ENCODE data around the gene PFKL.

DNA sequence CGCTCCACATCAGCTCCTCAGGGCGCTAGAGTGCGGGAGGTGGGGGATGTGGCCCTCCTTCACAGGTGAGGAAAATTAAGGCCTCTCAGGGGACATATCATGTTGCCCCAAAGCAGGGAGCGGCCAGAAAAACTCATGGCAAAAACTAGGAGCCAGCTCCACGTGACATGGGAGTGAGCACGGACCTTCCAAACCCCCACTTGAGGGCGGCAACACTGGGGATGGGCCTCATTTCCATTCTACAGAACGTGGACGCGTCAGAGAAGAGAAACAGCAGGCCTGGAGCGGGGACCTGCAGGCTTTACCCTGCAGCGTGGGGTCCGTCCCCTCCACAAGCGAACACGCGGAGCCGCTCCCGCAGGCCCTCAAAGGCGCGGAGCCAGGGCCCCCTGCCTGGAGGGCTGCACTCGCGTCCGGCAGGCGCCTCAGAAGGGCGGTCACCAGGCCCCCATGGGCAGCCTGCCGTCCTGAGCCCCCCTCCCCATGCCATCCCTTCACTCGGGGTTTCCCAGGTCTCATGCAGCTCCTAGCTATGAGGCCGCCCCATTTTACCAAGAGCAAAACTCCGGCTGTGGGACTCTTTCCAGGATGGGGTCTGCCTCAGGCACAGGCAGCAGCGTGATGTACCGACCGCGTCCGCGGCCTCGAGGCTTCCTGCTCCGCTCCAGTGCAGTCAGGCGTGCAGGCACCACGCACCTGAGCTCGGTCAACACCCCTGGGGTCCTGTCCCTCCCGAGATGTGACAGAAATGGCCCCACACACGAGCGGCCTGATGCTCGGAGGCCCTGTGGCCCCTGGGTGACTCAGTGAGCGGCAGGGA is 33.9 kb downstream of the PFKL start:
- no peak for TF ChIP-seq EZH2 (IDR thresholded peaks at IDR 0.05; ENCODE audit: low read depth)
- TF ChIP-seq, protein P1, sequence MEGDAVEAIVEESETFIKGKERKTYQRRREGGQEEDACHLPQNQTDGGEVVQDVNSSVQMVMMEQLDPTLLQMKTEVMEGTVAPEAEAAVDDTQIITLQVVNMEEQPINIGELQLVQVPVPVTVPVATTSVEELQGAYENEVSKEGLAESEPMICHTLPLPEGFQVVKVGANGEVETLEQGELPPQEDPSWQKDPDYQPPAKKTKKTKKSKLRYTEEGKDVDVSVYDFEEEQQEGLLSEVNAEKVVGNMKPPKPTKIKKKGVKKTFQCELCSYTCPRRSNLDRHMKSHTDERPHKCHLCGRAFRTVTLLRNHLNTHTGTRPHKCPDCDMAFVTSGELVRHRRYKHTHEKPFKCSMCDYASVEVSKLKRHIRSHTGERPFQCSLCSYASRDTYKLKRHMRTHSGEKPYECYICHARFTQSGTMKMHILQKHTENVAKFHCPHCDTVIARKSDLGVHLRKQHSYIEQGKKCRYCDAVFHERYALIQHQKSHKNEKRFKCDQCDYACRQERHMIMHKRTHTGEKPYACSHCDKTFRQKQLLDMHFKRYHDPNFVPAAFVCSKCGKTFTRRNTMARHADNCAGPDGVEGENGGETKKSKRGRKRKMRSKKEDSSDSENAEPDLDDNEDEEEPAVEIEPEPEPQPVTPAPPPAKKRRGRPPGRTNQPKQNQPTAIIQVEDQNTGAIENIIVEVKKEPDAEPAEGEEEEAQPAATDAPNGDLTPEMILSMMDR (conservative IDR thresholded peaks at IDR 0.05) = no peak

All from PC-9 (cell line).